HL-60 (cell line): ENCODE measurements around the gene IGF2BP3.

Experiments
- CTCF ChIP-seq: IDR thresholded peaks from one replicate; pipeline ENCODE4 v1.5.1; 2011; ENCODE audit warnings: low read length, control low read depth, inconsistent platforms; ENCODE audit not compliant: insufficient read depth
- GABPA ChIP-seq: IDR thresholded peaks from 2 replicates; pipeline ENCODE4 v1.6.1; 2012; ENCODE audit warnings: low read depth
- POLR2AphosphoS5 ChIP-seq: IDR thresholded peaks from 2 replicates; pipeline ENCODE4 v1.6.1; 2012; ENCODE audit warnings: low read depth
- REST ChIP-seq: IDR thresholded peaks from 2 replicates; pipeline ENCODE4 v1.6.1; 2012; ENCODE audit warnings: low read depth; ENCODE audit not compliant: insufficient replicate concordance
- SPI1 ChIP-seq: IDR thresholded peaks from 2 replicates; pipeline ENCODE4 v1.6.1; 2012; ENCODE audit warnings: low read depth, mild to moderate bottlenecking, borderline replicate concordance

DNA sequence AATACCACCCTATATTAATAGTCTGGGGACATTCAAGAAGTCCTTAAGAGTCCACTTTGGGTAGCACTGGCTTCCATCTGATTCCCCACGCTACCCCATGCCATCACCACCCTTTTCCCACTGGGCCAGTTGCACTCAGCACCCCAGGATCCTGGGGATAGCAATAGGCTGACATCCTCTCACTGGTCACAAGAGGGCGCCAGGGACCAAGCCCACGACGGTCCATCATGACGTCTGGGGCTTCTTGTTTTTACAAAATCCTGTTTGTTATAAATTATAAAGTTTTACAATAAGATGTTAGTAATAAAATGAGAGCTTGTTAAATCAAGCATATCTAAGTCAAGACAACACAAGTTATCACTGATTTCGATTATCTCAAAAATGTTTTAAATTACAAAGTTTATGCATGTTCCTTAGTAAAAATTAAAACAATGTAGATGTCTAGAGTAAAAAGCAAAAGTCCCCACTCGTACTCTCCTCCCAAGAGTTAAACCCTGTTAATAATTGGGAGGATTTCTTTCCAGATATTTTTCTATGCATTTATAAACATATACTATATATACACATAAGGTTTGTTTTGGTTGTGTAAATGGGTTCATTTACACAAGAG is 208.3 kb downstream of the IGF2BP3 start:
- TF ChIP-seq CTCF (peak; percentile 81), REST (no peak), POLR2AphosphoS5 (no peak), GABPA (no peak), SPI1 (no peak)
